HUES48 (cell line): ENCODE results near the gene CDH12.

Experiments used
- H3K27ac ChIP-seq: one replicate; pipeline ENCODE4 v1.7.0; 2013; ENCODE audit warnings: low read depth, low read length, inconsistent platforms
- H3K27me3 ChIP-seq: 2 replicates; pipeline ENCODE4 v1.6.1; 2013; ENCODE audit warnings: mild to moderate bottlenecking, low read length; ENCODE audit not compliant: control insufficient read depth, insufficient read depth
- H3K36me3 ChIP-seq: 2 replicates; pipeline ENCODE4 v1.6.1; 2013; ENCODE audit warnings: low read length; ENCODE audit not compliant: control insufficient read depth, insufficient read depth
- H3K4me1 ChIP-seq: 2 replicates; pipeline ENCODE4 v1.6.1; 2013; ENCODE audit warnings: mild to moderate bottlenecking, low read length; ENCODE audit not compliant: control insufficient read depth, insufficient read depth
- H3K4me3 ChIP-seq: 2 replicates; pipeline ENCODE4 v1.5.1; 2013; ENCODE audit warnings: mild to moderate bottlenecking, low read depth, low read length
- H3K9ac ChIP-seq: 2 replicates; pipeline ENCODE4 v1.6.1; 2013; ENCODE audit warnings: mild to moderate bottlenecking, low read depth, low read length, moderate library complexity
- H3K9me3 ChIP-seq: 2 replicates; pipeline ENCODE4 v1.6.1; 2013; ENCODE audit warnings: low read length; ENCODE audit not compliant: control insufficient read depth, insufficient read depth

The CDH12 gene

DNA sequence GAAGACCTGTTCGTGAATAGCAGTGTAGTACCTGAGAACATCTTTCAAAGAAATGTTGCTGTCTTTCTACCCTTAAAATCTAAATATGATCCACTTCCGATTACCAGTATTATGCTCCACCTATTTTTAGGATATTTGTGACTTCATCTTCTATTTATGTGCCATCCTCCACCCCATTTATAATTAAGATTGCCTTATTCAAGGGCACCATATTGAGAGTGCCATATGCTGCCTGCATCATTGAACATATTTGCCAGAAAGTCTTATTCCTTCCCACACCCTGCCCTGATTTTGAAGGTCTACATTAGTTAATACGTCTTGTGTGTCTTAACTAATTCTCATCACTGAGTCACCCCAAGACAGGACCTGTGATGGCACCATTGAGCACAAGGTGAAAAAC lies 1076.7 kb downstream of the CDH12 start:
- Histone ChIP-seq H3K27ac (no peak overlapping the region), H3K4me1 (no peaks in the 10 kb centered on the region), H3K27me3 (no peaks in the 10 kb centered on the region), H3K4me3 (no peak overlapping the region), H3K36me3 (no peaks in the 10 kb centered on the region), H3K9ac (no peak overlapping the region), H3K9me3 (no peaks in the 10 kb centered on the region)

DNA sequence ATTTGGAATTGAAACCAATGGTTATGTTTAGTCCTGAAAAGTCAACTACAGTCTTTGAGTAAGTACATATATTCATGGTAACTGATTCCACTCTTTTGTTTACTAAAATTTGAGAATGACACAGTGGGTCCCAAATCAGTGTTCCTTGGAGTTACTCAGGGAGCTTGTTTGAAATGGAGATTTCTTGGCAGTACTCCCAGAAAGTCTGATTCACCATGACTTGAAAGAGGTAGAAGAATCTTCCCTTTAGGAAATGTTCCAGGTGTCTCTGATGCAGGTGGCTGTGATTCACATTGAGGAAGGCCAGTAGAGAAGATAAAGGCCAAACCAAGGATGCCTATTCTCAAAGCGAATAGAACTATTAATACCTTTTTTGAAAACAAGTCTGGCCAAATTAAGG lies 1078.3 kb downstream of the CDH12 start:
- Histone ChIP-seq H3K9me3 (no peaks in the 10 kb centered on the region), H3K36me3 (no peaks in the 10 kb centered on the region), H3K4me3 (no peak overlapping the region), H3K27ac (no peak overlapping the region), H3K9ac (no peak overlapping the region), H3K27me3 (no peaks in the 10 kb centered on the region), H3K4me1 (no peaks in the 10 kb centered on the region)

DNA sequence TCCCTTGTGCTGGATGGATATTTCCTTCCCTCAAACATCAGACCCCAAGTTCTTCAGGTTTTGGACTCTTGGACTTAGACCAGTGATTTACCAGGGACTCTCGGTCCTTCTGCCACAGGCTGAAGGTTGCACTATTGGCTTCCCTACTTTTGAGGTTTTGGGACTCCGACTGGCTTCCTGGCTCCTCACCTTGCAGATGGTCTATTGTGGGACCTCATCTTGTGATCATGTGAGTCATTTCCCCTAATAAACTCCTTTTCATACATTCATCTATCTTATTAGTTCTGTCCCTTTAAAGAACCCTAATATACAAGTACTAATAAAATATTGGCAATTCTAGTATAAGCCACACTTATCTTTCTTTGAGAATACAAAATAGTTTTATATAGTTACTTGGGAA lies 1078.9 kb downstream of the CDH12 start:
- Histone ChIP-seq H3K4me3 (no peak overlapping the region), H3K27me3 (no peaks in the 10 kb centered on the region), H3K9me3 (no peaks in the 10 kb centered on the region), H3K36me3 (no peaks in the 10 kb centered on the region), H3K4me1 (no peaks in the 10 kb centered on the region), H3K27ac (no peak overlapping the region), H3K9ac (no peak overlapping the region)

DNA sequence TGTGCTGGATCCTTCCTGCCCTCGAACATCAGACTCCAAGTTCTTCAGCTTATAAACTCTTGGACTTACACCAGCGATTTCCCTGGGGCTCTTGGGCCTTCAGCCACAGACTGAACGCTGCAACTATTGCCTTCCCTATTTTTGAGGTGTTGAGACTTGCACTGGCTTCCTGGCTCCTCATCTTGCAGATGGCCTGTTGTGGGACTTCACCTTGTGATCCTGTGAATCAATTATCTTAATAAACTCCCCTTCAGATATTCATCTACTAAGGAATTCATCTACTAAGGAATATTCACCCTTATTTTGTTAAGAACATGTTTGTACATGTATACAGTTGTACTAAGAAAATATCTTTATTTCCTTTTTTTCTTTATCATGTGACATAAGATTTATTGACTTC lies 1079.7 kb downstream of the CDH12 start:
- Histone ChIP-seq H3K9ac (no peak overlapping the region), H3K27ac (no peak overlapping the region), H3K9me3 (no peaks in the 10 kb centered on the region), H3K4me3 (no peak overlapping the region), H3K4me1 (no peaks in the 10 kb centered on the region), H3K27me3 (no peaks in the 10 kb centered on the region), H3K36me3 (no peaks in the 10 kb centered on the region)

DNA sequence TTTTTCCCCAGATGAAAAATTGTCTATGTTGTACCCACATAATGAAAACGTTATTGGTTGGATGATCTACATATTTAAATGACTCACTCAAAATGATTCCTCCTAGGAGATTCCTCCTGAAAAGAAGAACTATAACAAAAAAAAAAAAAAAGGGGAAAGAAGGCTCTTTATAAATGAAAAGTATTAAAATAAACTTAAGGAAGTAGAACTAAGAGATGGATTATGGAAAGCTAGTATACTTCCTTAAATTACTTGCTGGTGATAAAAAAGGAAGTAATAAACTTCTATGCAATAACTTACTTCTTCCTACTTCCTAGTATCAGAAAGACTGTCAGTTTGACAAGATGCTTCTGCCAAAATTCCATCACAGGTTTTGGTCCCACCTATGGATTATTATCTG lies 1087.7 kb downstream of the CDH12 start:
- H3K9ac ChIP-seq = no peak overlapping the region
- no peak overlapping the region for H3K27ac ChIP-seq
- H3K4me3 ChIP-seq = no peak overlapping the region
- H3K27me3 ChIP-seq = no peaks in the 10 kb centered on the region
- no peaks in the 10 kb centered on the region for H3K9me3 ChIP-seq
- no peaks in the 10 kb centered on the region for H3K36me3 ChIP-seq
- H3K4me1 ChIP-seq = no peaks in the 10 kb centered on the region

DNA sequence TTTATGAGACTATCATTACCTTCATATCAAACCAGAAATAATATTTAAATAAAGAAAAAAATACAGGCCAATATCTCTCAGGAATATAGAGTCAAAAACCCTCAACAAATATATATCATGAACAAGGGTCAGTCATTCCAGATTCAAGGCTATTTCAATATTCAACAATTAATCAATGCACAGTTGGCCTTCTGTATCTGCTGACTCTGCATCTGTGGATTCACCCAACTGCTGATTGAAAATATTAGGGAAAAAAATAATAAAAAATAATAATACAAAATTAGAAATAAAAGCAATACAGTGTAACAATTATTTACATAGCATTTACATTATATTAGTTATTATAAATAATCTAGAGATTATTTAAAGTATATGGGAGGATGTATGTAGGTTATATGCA lies 1114.0 kb downstream of the CDH12 start:
- Histone ChIP-seq H3K4me3 (no peak overlapping the region), H3K4me1 (0 out of 2 replicates have a peak, but pooled peaks cover 2% of the 10 kb centered on the region), H3K27ac (no peak overlapping the region), H3K36me3 (no peaks in the 10 kb centered on the region), H3K9ac (no peak overlapping the region), H3K27me3 (no peaks in the 10 kb centered on the region), H3K9me3 (no peaks in the 10 kb centered on the region)

DNA sequence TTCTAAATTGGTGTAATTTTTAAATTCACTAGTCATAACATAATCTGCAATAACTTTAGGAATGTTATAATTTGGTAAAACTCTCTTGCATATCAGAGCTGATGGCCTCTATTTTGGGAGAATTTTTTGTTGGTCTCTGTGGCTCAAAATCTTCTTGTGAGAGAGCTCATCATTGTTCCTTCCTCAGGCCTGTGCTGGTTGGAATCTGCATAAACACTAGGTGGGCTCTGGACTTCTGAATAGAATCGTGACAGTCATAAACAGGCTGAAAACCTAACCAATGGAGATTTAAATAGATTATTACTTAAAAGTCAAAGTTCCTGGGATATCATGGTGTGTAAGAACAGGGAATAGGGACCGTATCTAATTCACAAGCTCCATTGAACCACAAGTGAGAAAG lies 1129.6 kb downstream of the CDH12 start:
- Histone ChIP-seq H3K4me3 (no peak overlapping the region), H3K9me3 (no peaks in the 10 kb centered on the region), H3K36me3 (no peaks in the 10 kb centered on the region), H3K4me1 (peaks cover 6% of the 10 kb centered on the region), H3K27ac (peak overlapping the region; percentile 42), H3K27me3 (no peaks in the 10 kb centered on the region), H3K9ac (no peak overlapping the region)

DNA sequence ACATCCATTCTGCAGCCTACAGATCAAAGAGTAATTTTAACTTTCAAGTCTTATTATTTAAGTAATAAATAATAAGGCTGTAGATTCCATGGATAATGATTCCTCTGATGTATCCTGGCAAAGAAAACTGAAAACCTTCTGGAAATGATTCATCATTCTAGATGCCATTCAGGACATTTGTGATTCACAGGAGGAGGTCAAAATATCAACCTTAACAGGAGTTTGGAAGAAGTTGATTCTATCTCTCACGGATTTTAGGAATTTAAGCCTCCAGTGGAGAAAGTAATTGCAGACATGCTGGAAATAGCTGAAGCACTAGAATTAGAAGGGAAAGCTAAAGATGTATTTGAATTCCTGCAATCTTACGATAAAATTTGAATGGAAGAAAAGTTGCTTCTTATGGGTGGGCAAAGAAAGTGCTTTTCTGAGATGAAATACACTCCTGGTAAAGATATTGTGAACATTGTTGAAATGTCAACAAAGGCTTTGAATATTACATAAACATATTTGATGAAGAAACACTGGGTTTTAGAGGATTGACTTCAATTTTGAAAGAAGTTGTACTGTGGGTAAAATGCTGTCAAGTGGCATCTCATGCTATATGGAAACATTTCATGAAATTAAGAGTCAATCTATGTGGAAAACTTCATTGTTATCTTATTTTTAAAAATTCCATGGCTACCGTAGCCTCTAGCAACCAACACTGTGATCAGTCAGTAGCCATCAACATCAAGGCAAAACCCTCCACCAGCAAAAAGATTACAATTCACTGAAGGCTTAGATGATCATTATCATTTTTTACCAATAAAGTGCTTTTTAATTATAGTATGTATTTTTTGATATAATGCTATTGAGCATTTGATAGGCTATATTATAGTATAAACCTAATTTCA lies 1141.0 kb downstream of the CDH12 start:
- Histone ChIP-seq H3K9me3 (no peaks in the 10 kb centered on the region; the same call in 1 of the 2 replicates), H3K27me3 (no peaks in the 10 kb centered on the region), H3K27ac (no peak overlapping the region), H3K4me1 (no peaks in the 10 kb centered on the region), H3K36me3 (no peaks in the 10 kb centered on the region), H3K4me3 (no peak overlapping the region), H3K9ac (no peak overlapping the region)

DNA sequence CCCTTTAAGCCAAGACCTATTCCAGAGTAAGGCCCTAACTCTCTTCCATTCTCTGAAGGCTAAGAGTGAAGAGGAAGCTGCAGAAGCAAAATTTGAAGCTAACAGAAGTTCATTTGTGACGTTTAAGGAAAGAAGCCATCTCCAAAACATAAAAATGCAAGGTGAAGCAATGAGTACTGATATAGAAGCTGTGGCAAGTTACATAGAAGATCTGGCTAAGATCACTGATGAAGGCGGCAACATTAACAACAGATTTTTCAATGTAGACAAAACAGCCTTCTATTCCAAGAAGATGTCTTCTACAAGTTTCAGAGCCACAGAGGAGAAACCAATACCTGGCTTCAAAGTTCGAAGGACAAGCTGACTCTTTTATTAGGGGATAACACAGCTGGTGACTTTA lies 1143.4 kb downstream of the CDH12 start:
- Histone ChIP-seq H3K4me3 (no peak overlapping the region), H3K4me1 (no peaks in the 10 kb centered on the region), H3K36me3 (no peaks in the 10 kb centered on the region), H3K27ac (no peak overlapping the region), H3K9ac (no peak overlapping the region), H3K27me3 (no peaks in the 10 kb centered on the region), H3K9me3 (no peaks in the 10 kb centered on the region)

DNA sequence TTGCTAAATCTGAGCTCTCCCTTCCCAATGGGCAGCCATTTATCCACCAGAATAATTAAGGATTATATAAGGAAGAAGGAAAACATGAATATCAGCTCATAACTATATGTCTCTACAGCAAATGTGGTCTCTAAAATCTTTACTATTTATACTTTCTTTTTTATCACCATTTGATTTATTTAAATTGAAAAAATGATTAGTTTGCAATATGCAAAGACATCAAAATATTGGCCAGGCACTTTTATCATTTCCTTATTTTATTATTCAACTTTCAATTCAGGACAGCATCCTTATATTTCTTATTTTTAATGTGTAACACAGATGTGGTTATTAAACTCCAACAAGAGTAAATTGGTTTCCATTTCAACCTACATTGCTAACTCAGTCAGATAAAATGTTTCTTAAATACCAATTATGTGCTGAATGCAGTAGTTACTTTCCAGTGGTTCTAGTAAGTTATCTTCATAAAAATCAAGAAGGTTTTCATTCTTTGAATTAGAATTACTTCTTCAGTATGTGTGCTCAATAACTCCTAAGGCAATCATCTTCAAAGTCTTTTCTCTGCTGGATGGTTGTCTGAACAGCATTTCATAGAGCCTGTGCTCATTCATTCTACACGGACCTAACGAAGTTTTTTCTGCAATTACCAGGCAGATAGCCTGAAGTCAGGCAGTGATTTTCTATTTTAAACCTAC lies 1148.0 kb downstream of the CDH12 start:
- H3K4me1 ChIP-seq = peaks cover 2% of the 10 kb centered on the region; the same call in 1 of the 2 replicates
- no peaks in the 10 kb centered on the region for H3K9me3 ChIP-seq
- no peak overlapping the region for H3K27ac ChIP-seq
- no peaks in the 10 kb centered on the region for H3K27me3 ChIP-seq
- H3K9ac ChIP-seq = no peak overlapping the region
- no peaks in the 10 kb centered on the region for H3K36me3 ChIP-seq
- no peak overlapping the region for H3K4me3 ChIP-seq

DNA sequence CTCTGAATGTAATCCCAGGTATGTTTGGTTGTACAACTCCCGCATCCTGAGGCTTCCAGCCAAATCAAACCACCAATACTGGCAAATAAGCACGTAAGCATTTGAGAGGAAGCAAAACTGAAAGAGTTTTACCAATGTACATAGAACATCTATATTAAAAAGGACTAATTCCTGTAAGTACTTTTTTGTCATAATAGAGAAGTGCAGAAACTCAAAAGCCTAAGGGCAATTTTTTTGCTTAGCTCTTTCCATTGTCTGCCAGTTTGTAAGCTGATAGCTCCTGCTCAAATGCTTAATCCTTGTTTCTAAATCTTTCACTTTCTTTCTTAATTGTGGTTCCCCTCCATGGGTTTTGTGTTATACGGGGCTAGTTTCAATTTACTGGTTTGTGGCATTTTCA lies 1151.8 kb downstream of the CDH12 start:
- peaks cover 2% of the 10 kb centered on the region; the same call in 1 of the 2 replicates for H3K4me1 ChIP-seq
- H3K9ac ChIP-seq = no peak overlapping the region
- no peak overlapping the region for H3K4me3 ChIP-seq
- H3K27ac ChIP-seq = no peak overlapping the region
- H3K9me3 ChIP-seq = no peaks in the 10 kb centered on the region
- no peaks in the 10 kb centered on the region for H3K27me3 ChIP-seq
- no peaks in the 10 kb centered on the region for H3K36me3 ChIP-seq
